GM13976 (cell line): ENCODE measurements around the gene DNAJC3.
"Not testable (repeated sequence)": the region's sequence is repeated elsewhere in the genome, so short reads cannot be mapped to it uniquely, and the experiment has no call there.

Source experiments
- DNase-seq: peaks from one replicate; pipeline ENCODE4 v3.0.0; 2012; ENCODE audit warnings: low spot score
- in situ Hi-C: fragments of 300-500 bp; cut with MboI; formaldehyde crosslinking; loops from one replicate; pipeline ENCODE4 v1.12.0; 2022; ENCODE audit warnings: low sequenced_read_pairs, mixed read lengths, inconsistent platforms; ENCODE audit not compliant: unreplicated experiment
- TF ChIP-seq, protein P1 (sequence below): IDR thresholded peaks from 2 replicates; pipeline ENCODE4 v1.5.1; 2012; ENCODE audit warnings: borderline replicate concordance, mild to moderate bottlenecking; ENCODE audit not compliant: insufficient read depth; ENCODE audit errors: extremely low read depth, missing control alignments, control extremely low read depth

DNAJC3 gene

DNA sequence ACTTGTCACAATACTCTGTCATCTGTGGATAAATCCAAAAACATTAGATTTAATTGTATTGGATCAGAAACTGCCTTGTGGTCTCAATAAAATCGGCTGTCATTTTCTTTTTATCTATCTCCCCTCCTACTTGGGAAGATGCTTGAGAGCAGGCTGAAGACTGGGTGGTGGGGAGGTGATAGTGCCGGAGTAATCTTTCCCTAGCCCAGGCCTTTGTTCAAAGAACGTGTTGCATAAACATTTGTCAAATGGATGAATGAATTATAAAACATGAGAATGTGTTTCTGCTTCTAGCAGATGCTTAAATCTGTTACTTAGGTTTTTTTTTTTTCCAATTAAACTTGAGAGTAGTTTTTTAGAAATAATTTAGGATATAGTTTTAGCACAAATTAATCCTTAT, 49.9 kb downstream of the DNAJC3 start:
- in situ Hi-C loops = no loop called here
- DNase-seq = no peak
- TF ChIP-seq, protein P1, sequence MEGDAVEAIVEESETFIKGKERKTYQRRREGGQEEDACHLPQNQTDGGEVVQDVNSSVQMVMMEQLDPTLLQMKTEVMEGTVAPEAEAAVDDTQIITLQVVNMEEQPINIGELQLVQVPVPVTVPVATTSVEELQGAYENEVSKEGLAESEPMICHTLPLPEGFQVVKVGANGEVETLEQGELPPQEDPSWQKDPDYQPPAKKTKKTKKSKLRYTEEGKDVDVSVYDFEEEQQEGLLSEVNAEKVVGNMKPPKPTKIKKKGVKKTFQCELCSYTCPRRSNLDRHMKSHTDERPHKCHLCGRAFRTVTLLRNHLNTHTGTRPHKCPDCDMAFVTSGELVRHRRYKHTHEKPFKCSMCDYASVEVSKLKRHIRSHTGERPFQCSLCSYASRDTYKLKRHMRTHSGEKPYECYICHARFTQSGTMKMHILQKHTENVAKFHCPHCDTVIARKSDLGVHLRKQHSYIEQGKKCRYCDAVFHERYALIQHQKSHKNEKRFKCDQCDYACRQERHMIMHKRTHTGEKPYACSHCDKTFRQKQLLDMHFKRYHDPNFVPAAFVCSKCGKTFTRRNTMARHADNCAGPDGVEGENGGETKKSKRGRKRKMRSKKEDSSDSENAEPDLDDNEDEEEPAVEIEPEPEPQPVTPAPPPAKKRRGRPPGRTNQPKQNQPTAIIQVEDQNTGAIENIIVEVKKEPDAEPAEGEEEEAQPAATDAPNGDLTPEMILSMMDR = no peak

GRCh38 chr13:95728957-95729356, 52.0 kb downstream of the DNAJC3 start:
- DNase-seq = no peak
- in situ Hi-C loops = no loop called here
- TF ChIP-seq, protein P1 = no peak

DNA sequence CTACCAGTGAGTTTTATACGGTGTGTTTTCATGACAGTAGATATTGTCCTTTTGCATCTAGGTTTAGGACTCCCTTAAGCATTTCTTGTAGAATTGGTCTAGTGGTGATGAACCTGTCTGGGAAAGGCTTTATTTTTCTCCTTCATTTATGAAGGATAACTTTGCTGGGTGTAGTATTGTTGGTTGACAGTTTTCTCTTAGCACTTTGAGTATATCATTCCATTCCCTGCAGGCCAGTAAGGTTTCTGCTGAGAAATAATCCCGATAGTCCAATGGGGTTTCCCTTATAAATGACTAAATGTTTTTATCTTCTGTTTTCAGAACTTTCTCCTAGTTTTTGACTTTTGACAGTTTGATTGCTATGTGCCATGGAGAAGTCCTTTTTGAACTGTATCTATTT, 57.2 kb downstream of the DNAJC3 start:
- DNase-seq = no peak
- in situ Hi-C loops = no loop called here
- TF ChIP-seq, protein P1 = no peak

DNA sequence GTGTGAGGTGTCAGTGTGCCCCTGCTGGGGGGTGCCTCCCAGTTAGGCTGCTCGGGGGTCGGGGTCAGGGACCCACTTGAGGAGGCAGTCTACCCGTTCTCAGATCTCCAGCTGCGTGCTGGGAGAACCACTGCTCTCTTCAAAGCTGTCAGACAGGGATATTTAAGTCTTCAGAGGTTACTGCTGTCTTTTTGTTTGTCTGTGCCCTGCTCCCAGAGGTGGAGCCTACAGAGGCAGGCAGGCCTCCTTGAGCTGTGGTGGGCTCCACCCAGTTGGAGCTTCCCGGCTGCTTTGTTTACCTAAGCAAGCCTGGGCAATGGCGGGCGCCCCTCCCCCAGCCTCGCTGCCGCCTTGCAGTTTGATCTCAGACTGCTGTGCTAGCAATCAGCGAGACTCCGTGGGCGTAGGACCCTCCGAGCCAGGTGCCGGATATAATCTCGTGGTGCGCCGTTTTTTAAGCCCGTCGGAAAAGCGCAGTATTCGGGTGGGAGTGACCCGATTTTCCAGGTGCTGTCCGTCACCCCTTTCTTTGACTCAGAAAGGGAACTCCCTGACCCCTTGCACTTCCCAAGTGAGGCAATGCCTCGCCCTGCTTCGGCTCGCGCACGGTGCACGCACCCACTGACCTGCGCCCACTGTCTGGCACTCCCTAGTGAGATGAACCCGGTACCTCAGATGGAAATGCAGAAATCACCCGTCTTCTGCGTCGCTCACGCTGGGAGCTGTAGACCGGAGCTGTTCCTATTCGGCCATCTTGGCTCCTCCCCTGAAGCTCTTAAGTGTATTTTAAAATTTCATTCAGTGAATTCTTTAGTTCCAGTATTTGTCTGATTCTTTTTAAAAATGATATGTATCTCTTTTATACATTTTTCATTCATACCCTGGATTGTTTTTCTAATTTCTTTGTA, 63.4 kb downstream of the DNAJC3 start:
- DNase-seq, in situ Hi-C loops: not testable (repeated sequence)

- in situ Hi-C loops = no loop called here
- TF ChIP-seq, protein P1 = no peak
- no peak for DNase-seq
Observed at GRCh38 chr13:95740979-95741320, 64.0 kb downstream of the DNAJC3 start.

- no peak for DNase-seq
- TF ChIP-seq, protein P1 = no peak
- in situ Hi-C loops = no loop called here
Observed at GRCh38 chr13:95741584-95742563, 64.9 kb downstream of the DNAJC3 start.
